Measurements from ENCODE around the gene CHSY3.

DNA sequence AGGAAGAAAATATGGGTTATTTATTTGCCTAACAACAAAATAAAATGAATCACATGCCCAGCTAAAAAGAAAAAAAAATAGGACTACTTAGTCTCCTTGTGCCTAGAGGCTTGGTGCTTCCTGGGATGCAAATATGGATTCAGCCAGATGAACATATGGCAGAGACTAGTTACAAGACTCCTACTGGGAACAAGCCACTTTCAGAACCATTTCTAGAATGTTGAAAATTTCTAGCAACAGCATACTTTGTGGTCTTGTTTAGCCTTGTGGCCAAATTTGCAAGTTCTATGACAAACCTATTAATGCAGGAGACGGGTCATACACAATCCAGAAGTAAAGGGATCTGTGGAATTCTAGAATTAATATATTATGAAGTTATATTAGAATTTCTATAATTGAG, 198.7 kb downstream of the CHSY3 start:
- TF ChIP-seq, protein P1, sequence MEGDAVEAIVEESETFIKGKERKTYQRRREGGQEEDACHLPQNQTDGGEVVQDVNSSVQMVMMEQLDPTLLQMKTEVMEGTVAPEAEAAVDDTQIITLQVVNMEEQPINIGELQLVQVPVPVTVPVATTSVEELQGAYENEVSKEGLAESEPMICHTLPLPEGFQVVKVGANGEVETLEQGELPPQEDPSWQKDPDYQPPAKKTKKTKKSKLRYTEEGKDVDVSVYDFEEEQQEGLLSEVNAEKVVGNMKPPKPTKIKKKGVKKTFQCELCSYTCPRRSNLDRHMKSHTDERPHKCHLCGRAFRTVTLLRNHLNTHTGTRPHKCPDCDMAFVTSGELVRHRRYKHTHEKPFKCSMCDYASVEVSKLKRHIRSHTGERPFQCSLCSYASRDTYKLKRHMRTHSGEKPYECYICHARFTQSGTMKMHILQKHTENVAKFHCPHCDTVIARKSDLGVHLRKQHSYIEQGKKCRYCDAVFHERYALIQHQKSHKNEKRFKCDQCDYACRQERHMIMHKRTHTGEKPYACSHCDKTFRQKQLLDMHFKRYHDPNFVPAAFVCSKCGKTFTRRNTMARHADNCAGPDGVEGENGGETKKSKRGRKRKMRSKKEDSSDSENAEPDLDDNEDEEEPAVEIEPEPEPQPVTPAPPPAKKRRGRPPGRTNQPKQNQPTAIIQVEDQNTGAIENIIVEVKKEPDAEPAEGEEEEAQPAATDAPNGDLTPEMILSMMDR (IDR thresholded peaks at IDR 0.05; ENCODE audit: poor library complexity, severe bottlenecking): no peak
- no peak for TF ChIP-seq POLR2AphosphoS5 (IDR thresholded peaks at IDR 0.05)
- no peak for TF ChIP-seq EZH2 (IDR thresholded peaks at IDR 0.05; ENCODE audit: borderline replicate concordance, insufficient read depth, low read length, poor library complexity, severe bottlenecking)
- TF ChIP-seq TAF1 (IDR thresholded peaks at IDR 0.05; ENCODE audit: low read depth): no peak
- TF ChIP-seq EP300 (conservative IDR thresholded peaks at IDR 0.05; ENCODE audit: poor library complexity, severe bottlenecking): no peak
- TF ChIP-seq, protein P2, sequence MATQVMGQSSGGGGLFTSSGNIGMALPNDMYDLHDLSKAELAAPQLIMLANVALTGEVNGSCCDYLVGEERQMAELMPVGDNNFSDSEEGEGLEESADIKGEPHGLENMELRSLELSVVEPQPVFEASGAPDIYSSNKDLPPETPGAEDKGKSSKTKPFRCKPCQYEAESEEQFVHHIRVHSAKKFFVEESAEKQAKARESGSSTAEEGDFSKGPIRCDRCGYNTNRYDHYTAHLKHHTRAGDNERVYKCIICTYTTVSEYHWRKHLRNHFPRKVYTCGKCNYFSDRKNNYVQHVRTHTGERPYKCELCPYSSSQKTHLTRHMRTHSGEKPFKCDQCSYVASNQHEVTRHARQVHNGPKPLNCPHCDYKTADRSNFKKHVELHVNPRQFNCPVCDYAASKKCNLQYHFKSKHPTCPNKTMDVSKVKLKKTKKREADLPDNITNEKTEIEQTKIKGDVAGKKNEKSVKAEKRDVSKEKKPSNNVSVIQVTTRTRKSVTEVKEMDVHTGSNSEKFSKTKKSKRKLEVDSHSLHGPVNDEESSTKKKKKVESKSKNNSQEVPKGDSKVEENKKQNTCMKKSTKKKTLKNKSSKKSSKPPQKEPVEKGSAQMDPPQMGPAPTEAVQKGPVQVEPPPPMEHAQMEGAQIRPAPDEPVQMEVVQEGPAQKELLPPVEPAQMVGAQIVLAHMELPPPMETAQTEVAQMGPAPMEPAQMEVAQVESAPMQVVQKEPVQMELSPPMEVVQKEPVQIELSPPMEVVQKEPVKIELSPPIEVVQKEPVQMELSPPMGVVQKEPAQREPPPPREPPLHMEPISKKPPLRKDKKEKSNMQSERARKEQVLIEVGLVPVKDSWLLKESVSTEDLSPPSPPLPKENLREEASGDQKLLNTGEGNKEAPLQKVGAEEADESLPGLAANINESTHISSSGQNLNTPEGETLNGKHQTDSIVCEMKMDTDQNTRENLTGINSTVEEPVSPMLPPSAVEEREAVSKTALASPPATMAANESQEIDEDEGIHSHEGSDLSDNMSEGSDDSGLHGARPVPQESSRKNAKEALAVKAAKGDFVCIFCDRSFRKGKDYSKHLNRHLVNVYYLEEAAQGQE (IDR thresholded peaks at IDR 0.05; ENCODE audit: borderline replicate concordance): no peak

All from neural cell (in vitro differentiated cells).